K562 (cell line): Measurements from ENCODE around the gene AKT1. TPM values are rescaled to one million over a fixed set of nuclear protein-coding genes. Genes with fewer than 3 reads are reported as not detected.
A peak's percentile ranks its signal among the peaks of the same experiment; 100 is the strongest.

Experiments used
- ARID4B ChIP-seq: sonication (generic); formaldehyde crosslinking; IDR thresholded peaks from 2 replicates; pipeline ENCODE4 v1.8.0; 2022; ENCODE audit warnings: mild to moderate bottlenecking, missing genetic modification reagents
- NRF1 ChIP-seq, 2 experiments: fragments of 450-650 bp; IDR thresholded peaks in 1 of 2; conservative IDR thresholded peaks in 1 of 2; 2 replicates each; pipeline ENCODE4 v1.6.1; 2014; ENCODE audit warnings: mild to moderate bottlenecking in 2 of 2
- ZC3H11A ChIP-seq: IDR thresholded peaks from 2 replicates; pipeline ENCODE4 v1.6.1; 2012; ENCODE audit warnings: low read depth, low read length, improper control_type of control experiment
- ZFP36 ChIP-seq: fragments of 150-350 bp; IDR thresholded peaks from 2 replicates; pipeline ENCODE4 v1.6.1; 2018; ENCODE audit warnings: low read length, low read depth; ENCODE audit not compliant: partially characterized antibody
- ZNF121 ChIP-seq: sonication (generic); formaldehyde crosslinking; conservative IDR thresholded peaks from 2 replicates; pipeline ENCODE4 v1.8.0; 2022; ENCODE audit warnings: missing genetic modification reagents
- ZNF740 ChIP-seq, 3 experiments: fragments of 200-800 bp in 1 of 3; sonication (Bioruptor generic) in 1 of 3; sonication (generic) in 1 of 3; formaldehyde crosslinking in 1 of 3; IDR thresholded peaks; 2 replicates each; pipeline versions ENCODE4 v1.6.1 to v1.8.0; 2016 to 2022; ENCODE audit warnings: mild to moderate bottlenecking in 2 of 3, missing compliant biosample characterization in 2 of 3, missing genetic modification characterization in 2 of 3, missing genetic modification reagents in 1 of 3
- polyA plus RNA-seq, 8 experiments: library from polyadenylated mRNA; depleted of rRNA in 4 of 8; stranded (reverse) in 5 of 8; unstranded in 3 of 8; fragments of >200 nt; fragmentation: Nextera tagmentation in 2 of 8; fragmentation: Illumina TruSeq in 1 of 8; extraction: Ambion mirVana in 2 of 8; extraction: Trizol in 1 of 8; gene quantifications; 2 replicates each; pipeline versions ENCODE4 v1.2.1 to v1.2.3, GENCODE V29; 2011 to 2014; ENCODE audit warnings: inconsistent platforms in 1 of 8, missing spikeins in 1 of 8
- total RNA-seq, 7 experiments: library from RNA; depleted of rRNA in 6 of 7; stranded (reverse); fragments of >200 nt in 6 of 7; fragmentation: Illumina TruSeq in 2 of 7; extraction: Trizol in 2 of 7; gene quantifications; 2 replicates each; pipeline versions ENCODE4 v1.2.1 to v1.2.3, GENCODE V29; 2011 to 2021; ENCODE audit warnings: low replicate concordance in 1 of 7

Gene AKT1
- total and polyA plus RNA-seq, 9 of the 15 experiments (the other 6 are each of a cell fraction or from before 2014, with no cell fraction given) = 0.49 to 132 (median 75.1) TPM

GRCh38 chr14:104730487-104730886 lies 65.1 kb downstream of the AKT1 start (continued):
- no peak for TF ChIP-seq ARID4B (CRISPR knock-in tag)
- 0 out of 2 replicates have a peak, but pooled peaks have one; percentile 41 for TF ChIP-seq ZNF740 (CRISPR knock-in tag; IDR thresholded peaks at IDR 0.05)
- no peak for TF ChIP-seq ZNF740 (tag; IDR thresholded peaks at IDR 0.05)
- 0 out of 2 replicates have a peak, but pooled peaks have one; percentile 3 for TF ChIP-seq ZNF121 (CRISPR knock-in tag)
- TF ChIP-seq ZC3H11A = no peak
- peak; percentile 60 to 64 for TF ChIP-seq NRF1 (conservative IDR thresholded peaks at IDR 0.05 in 1 of 2, IDR thresholded peaks at IDR 0.05 in 1 of 2)
- TF ChIP-seq ZFP36 = peak; percentile 51
